SHP77 treated with DMSO at 0.1 percent for 48 hours (cell line): ENCODE measurements around the gene DDX54.
"Not testable (repeated sequence)": the region's sequence is repeated elsewhere in the genome, so short reads cannot be mapped to it uniquely, and the experiment has no call there.

ENCODE experiments used
- DNase-seq: peaks from one replicate; lab custom pipeline; 2025; lab: John Stamatoyannopoulos, UW

Gene DDX54

GRCh38 chr12:113119980-113120669, 65.2 kb downstream of the DDX54 start:
- DNase-seq, result no peak

DNA sequence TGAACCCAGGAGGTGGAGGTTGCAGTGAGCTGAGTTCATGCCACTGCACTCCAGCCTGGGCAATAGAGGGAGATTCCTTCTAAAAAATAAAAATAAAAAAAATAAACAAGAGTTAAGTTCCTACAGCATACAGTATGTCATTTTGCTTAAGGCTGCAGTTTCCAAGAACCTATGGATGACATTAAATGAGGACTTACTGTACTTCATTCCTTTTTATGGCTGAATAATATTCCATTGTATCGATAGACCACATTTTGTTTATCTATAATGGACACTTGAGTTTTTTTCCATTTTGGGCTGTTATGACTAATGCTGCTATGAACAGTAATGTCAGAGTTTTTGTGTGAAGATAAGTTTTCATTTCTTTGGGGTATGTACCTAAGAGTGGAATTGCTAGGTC, 67.1 kb downstream of the DDX54 start:
- no peak for DNase-seq

- not testable (repeated sequence) for DNase-seq
Measured at GRCh38 chr12:113117684-113118083, 67.6 kb downstream of the DDX54 start.

GRCh38 chr12:113116875-113117274, 68.4 kb downstream of the DDX54 start:
- DNase-seq, result no peak

DNA sequence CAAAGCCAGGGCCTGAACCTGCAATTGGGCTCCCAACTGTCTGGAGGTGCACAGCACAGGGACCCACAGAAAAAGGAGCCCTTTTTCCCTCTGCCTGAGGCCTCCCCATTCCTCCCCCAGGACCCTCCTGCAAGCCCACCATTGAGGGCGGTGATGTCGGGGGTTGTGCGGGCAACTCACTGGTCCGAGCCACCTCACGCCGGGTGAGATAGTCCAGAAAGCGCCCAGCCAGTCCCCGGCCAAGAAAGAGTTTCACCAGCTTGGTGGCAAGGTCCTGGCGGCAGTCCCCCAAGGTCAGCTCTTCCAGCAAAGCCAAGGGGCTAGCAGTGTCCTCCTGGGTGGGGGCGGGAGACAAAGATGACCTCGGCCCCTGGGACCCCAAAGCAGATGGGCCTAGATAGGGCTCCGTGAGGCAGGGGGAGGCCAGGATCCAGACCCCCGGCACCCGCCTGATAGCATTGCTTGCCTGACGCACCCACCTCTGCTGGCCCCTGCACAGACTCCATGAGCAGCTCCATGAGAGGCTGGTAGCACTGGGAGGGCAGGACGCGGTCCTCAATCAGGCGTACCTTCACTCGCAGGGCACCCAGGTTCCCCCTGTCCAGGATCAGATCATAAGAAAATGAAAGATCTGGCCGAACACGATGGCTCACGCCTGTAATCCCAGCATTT, 69.7 kb downstream of the DDX54 start:
- no peak for DNase-seq

GRCh38 chr12:113114447-113115178, 70.7 kb downstream of the DDX54 start:
- no peak for DNase-seq

- DNase-seq, result no peak
Measured at GRCh38 chr12:113113397-113113796, 71.9 kb downstream of the DDX54 start.

DNA sequence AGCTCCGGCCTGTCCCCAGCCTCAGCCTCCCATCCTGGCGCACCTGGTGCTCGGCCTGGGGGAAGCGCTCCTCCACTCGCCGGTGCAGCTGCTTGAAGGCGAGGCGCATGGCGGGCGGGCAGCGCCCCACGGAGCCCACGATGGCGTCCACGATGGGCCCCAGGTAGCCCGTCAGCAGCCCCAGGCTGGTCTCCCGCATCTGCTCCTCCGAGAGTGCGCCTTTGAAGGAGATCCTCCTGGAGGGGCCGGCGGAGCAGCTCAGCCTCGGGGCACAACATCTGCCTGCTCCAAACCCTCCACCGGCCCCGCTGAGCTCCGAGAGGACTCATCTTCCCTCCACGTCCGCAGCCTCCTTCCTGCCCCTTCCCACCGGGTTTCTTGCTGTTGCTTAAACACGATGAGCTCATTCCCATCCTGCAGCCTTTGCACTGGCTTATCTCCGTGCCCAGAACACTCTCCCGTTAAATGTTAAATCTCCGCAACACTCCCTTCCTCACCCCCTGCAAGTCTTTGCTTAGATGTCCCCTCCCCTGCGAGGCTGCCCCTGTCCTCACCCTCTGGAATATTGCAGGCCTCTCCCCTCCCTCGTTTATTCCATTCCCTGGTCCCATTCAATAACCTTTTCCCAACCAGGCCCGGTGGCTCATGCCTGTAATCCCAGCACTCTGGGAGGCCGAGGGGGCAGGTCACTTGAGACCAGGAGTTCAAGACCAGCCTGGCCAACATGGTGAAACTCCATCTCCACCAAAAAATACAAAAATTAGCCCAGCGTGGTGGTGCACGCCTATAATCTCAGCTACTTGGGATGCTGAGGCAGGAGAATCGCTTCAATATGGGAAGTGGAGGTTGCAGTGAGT, 73.0 kb downstream of the DDX54 start:
- no peak for DNase-seq

GRCh38 chr12:113111247-113111646, 74.0 kb downstream of the DDX54 start:
- no peak for DNase-seq

GRCh38 chr12:113109872-113110599, 75.2 kb downstream of the DDX54 start:
- no peak for DNase-seq

- no peak for DNase-seq
Measured at GRCh38 chr12:113109360-113109759, 75.9 kb downstream of the DDX54 start.

GRCh38 chr12:113108308-113108707, 77.0 kb downstream of the DDX54 start:
- DNase-seq, result no peak
